HepG2 (cell line): ENCODE data around the gene PDIA6. TPM values are rescaled to one million over a fixed set of nuclear protein-coding genes. Genes with fewer than 3 reads are reported as not detected.

Source experiments
- ARNT2 ChIP-seq: sonication (generic); formaldehyde crosslinking; IDR thresholded peaks from 2 replicates; pipeline ENCODE4 v1.8.0; 2022; ENCODE audit warnings: mild to moderate bottlenecking, low read depth, missing genetic modification reagents, moderate library complexity
- BATF2 ChIP-seq: sonication (generic); formaldehyde crosslinking; IDR thresholded peaks from 2 replicates; pipeline ENCODE4 v1.8.0; 2022; ENCODE audit warnings: mild to moderate bottlenecking, missing genetic modification reagents, moderate library complexity
- HDAC6 ChIP-seq: fragments of 200-600 bp; sonication (generic); IDR thresholded peaks from 2 replicates; pipeline ENCODE4 v1.7.0; 2017; ENCODE audit warnings: mild to moderate bottlenecking, antibody characterized with exemption, low read length, low read depth
- KDM6A ChIP-seq: IDR thresholded peaks from 2 replicates; pipeline ENCODE4 v1.6.1; 2016; ENCODE audit warnings: low read depth
- MIER3 ChIP-seq: IDR thresholded peaks from 2 replicates; pipeline ENCODE4 v1.6.1; 2016; ENCODE audit warnings: missing compliant biosample characterization, borderline replicate concordance
- NFIC ChIP-seq: IDR thresholded peaks from 2 replicates; pipeline ENCODE4 v1.6.1; 2012; ENCODE audit warnings: mild to moderate bottlenecking, low read length, inconsistent platforms
- PCBP1 ChIP-seq: fragments of 200-400 bp; formaldehyde crosslinking; IDR thresholded peaks from 2 replicates; pipeline ENCODE4 v1.6.1; 2017; ENCODE audit warnings: mild to moderate bottlenecking, low read depth, low read length, borderline replicate concordance
- PCBP2 ChIP-seq: fragments of 200-400 bp; formaldehyde crosslinking; optimal IDR thresholded peaks from 2 replicates; pipeline ENCODE3; 2018; ENCODE audit warnings: low read length, low read depth; ENCODE audit not compliant: poor library complexity, severe bottlenecking
- PRPF4 ChIP-seq: fragments of 200-400 bp; formaldehyde crosslinking; IDR thresholded peaks from 2 replicates; pipeline ENCODE4 v1.6.1; 2016; ENCODE audit warnings: low read length, low read depth; ENCODE audit not compliant: poor library complexity, severe bottlenecking
- REPIN1 ChIP-seq: sonication (generic); formaldehyde crosslinking; IDR thresholded peaks from 2 replicates; pipeline ENCODE4 v1.8.0; 2022; ENCODE audit warnings: missing genetic modification reagents, low read depth, mild to moderate bottlenecking, borderline replicate concordance
- SOX6 ChIP-seq, 2 experiments: fragments of 450-650 bp in 1 of 2; sonication (generic) in 1 of 2; formaldehyde crosslinking in 1 of 2; IDR thresholded peaks; 2 replicates each; pipeline versions ENCODE4 v1.4.0 to v1.6.1; 2017 to 2020; ENCODE audit warnings: antibody characterized with exemption in 1 of 2, mild to moderate bottlenecking in 1 of 2, missing genetic modification reagents in 1 of 2
- SP1 ChIP-seq, 2 experiments: fragments of 450-650 bp in 1 of 2; sonication (generic) in 1 of 2; formaldehyde crosslinking in 1 of 2; IDR thresholded peaks; 2 replicates each; pipeline versions ENCODE4 v1.4.0 to v1.6.1; 2016 to 2020; ENCODE audit warnings: missing genetic modification reagents in 1 of 2
- SP140L ChIP-seq: sonication (generic); formaldehyde crosslinking; IDR thresholded peaks from 2 replicates; pipeline ENCODE4 v1.4.0; 2020; ENCODE audit warnings: missing genetic modification reagents, borderline replicate concordance
- TFDP2 ChIP-seq: sonication (generic); formaldehyde crosslinking; IDR thresholded peaks from 2 replicates; pipeline ENCODE4 v1.4.0; 2020; ENCODE audit warnings: missing genetic modification reagents
- ZBTB39 ChIP-seq: sonication (generic); formaldehyde crosslinking; IDR thresholded peaks from 2 replicates; pipeline ENCODE4 v1.5.0; 2020; ENCODE audit warnings: missing genetic modification reagents
- ZFP36 ChIP-seq: fragments of 150-350 bp; IDR thresholded peaks from 2 replicates; pipeline ENCODE4 v1.6.1; 2018; ENCODE audit warnings: borderline replicate concordance, low read length, low read depth; ENCODE audit not compliant: partially characterized antibody
- ZFP90 ChIP-seq: sonication (generic); formaldehyde crosslinking; IDR thresholded peaks from 2 replicates; pipeline ENCODE4 v1.8.0; 2022; ENCODE audit warnings: missing genetic modification reagents, mild to moderate bottlenecking, inconsistent platforms, borderline replicate concordance
- ZNF124 ChIP-seq: sonication (generic); formaldehyde crosslinking; IDR thresholded peaks from 2 replicates; pipeline ENCODE4 v1.4.0; 2020; ENCODE audit warnings: missing genetic modification reagents
- ZNF160 ChIP-seq: sonication (generic); formaldehyde crosslinking; IDR thresholded peaks from 2 replicates; pipeline ENCODE4 v1.8.0; 2022; ENCODE audit warnings: mild to moderate bottlenecking, inconsistent platforms, missing genetic modification reagents
- ZNF225 ChIP-seq: sonication (generic); formaldehyde crosslinking; IDR thresholded peaks from 2 replicates; pipeline ENCODE4 v1.4.0; 2020; ENCODE audit warnings: mild to moderate bottlenecking, missing genetic modification reagents
- ZNF296 ChIP-seq: sonication (generic); formaldehyde crosslinking; conservative IDR thresholded peaks from 2 replicates; pipeline ENCODE4 v1.5.0; 2020; ENCODE audit warnings: mild to moderate bottlenecking, missing genetic modification reagents
- ZNF3 ChIP-seq: IDR thresholded peaks from 2 replicates; pipeline ENCODE4 v1.7.0; 2017; ENCODE audit warnings: inconsistent platforms
- ZNF335 ChIP-seq: sonication (generic); formaldehyde crosslinking; IDR thresholded peaks from 2 replicates; pipeline ENCODE4 v1.4.0; 2020; ENCODE audit warnings: missing genetic modification reagents
- ZNF703 ChIP-seq: sonication (generic); formaldehyde crosslinking; IDR thresholded peaks from 2 replicates; pipeline ENCODE4 v1.5.1; 2020; ENCODE audit warnings: missing genetic modification reagents, mild to moderate bottlenecking, moderate library complexity, borderline replicate concordance
- ZNF746 ChIP-seq: sonication (generic); formaldehyde crosslinking; IDR thresholded peaks from 2 replicates; pipeline ENCODE4 v1.8.0; 2022; ENCODE audit warnings: mild to moderate bottlenecking, missing genetic modification reagents
- ZNF761 ChIP-seq: sonication (generic); formaldehyde crosslinking; conservative IDR thresholded peaks from 2 replicates; pipeline ENCODE4 v1.4.0; 2020; ENCODE audit warnings: mild to moderate bottlenecking, missing genetic modification reagents
- ZSCAN9 ChIP-seq: IDR thresholded peaks from 2 replicates; pipeline ENCODE4 v1.6.1; 2016; ENCODE audit warnings: borderline replicate concordance
- polyA plus RNA-seq, 8 experiments: library from polyadenylated mRNA; depleted of rRNA in 3 of 8; stranded (reverse) in 7 of 8; unstranded in 1 of 8; fragments of >200 nt; fragmentation: Illumina TruSeq in 4 of 8; extraction: Trizol in 4 of 8; gene quantifications; 2 replicates each; pipeline versions ENCODE4 v1.2.1 to v1.2.3, GENCODE V29; 2011 to 2016; ENCODE audit warnings: low read depth in 4 of 8, missing spikeins in 1 of 8, mixed read lengths in 1 of 8; ENCODE audit not compliant: insufficient read depth in 1 of 8
- total RNA-seq, 5 experiments: library from RNA; depleted of rRNA; stranded (reverse); fragments of >200 nt; fragmentation: Illumina TruSeq; extraction: Trizol; gene quantifications; 2 replicates each; pipeline ENCODE4 v1.2.3, GENCODE V29; 2016; ENCODE audit warnings: low read depth in 1 of 5

Gene PDIA6
- total and polyA plus RNA-seq, 2 of the 13 experiments (the other 11 are each of a cell fraction or from before 2014, with no cell fraction given), result 586 to 642 TPM

- TF ChIP-seq ZNF124 (CRISPR knock-in tag) (no peak), PRPF4 (no peak), SP140L (CRISPR knock-in tag) (no peak), BATF2 (CRISPR knock-in tag) (no peak), NFIC (no peak), KDM6A (CRISPR knock-in tag) (no peak), REPIN1 (CRISPR knock-in tag) (peak; percentile 45; the same call in 1 of the 2 replicates), ZFP90 (CRISPR knock-in tag) (0 out of 2 replicates have a peak, but pooled peaks have one; percentile 19), PCBP1 (no peak), ZNF746 (CRISPR knock-in tag) (peak; percentile 19; the same call in 1 of the 2 replicates), ARNT2 (CRISPR knock-in tag) (no peak), ZSCAN9 (CRISPR knock-in tag) (0 out of 2 replicates have a peak, but pooled peaks have one; percentile 36), MIER3 (no peak), ZNF225 (CRISPR knock-in tag) (peak; percentile 58; the same call in 1 of the 2 replicates), ZNF296 (CRISPR knock-in tag) (no peak), SOX6 (IDR thresholded peaks at IDR 0.05) (no peak), SOX6 (CRISPR knock-in tag; IDR thresholded peaks at IDR 0.05) (peak; percentile 33), ZNF3 (CRISPR knock-in tag) (no peak), PCBP2 (no peak), ZNF703 (CRISPR knock-in tag) (no peak), ZNF335 (CRISPR knock-in tag) (no peak), TFDP2 (CRISPR knock-in tag) (no peak), ZNF160 (CRISPR knock-in tag) (no peak), ZNF761 (CRISPR knock-in tag) (peak; percentile 76; the same call in 1 of the 2 replicates), HDAC6 (no peak), ZBTB39 (CRISPR knock-in tag) (no peak), SP1 (IDR thresholded peaks at IDR 0.05) (no peak), SP1 (CRISPR knock-in tag; IDR thresholded peaks at IDR 0.05) (no peak), ZFP36 (no peak)
Observed at GRCh38 chr2:10835052-10835970, 22.7 kb upstream of the PDIA6 start (continued).
